Breast epithelium (tissue), 4 donors: ENCODE data around the gene HBQ1. TPM values are rescaled to one million over a fixed set of nuclear protein-coding genes. Genes with fewer than 3 reads are reported as not detected.

ENCODE experiments used
- DNase-seq, 2 donors: peaks; one replicate each; pipeline ENCODE4 v3.0.0-alpha.2; 2019; ENCODE audit warnings: low spot score in 2 of 2
- H3K27ac ChIP-seq, 2 donors: fragments of 200-600 bp; sonication (generic) in 1 of 2; one replicate each; pipeline ENCODE4 v1.5.1; 2016 to 2019; ENCODE audit warnings: mild to moderate bottlenecking in 1 of 2
- H3K27me3 ChIP-seq, 2 donors: fragments of 200-600 bp; sonication (generic) in 1 of 2; one replicate each; pipeline versions ENCODE4 v1.5.1 to v1.6.0; 2017 to 2019; ENCODE audit warnings: control low read depth in 1 of 2, mild to moderate bottlenecking in 1 of 2
- H3K36me3 ChIP-seq: fragments of 200-600 bp; one replicate; pipeline ENCODE4 v1.5.1; 2019
- H3K4me1 ChIP-seq, 2 donors: fragments of 200-600 bp; sonication (generic); one replicate each; pipeline ENCODE4 v1.5.1; 2016 to 2019; ENCODE audit warnings: control low read depth in 1 of 2
- H3K4me3 ChIP-seq, 3 donors: fragments of 200-600 bp; sonication (generic); 1 replicate in 2 of 3; 2 replicates in 1 of 3; pipeline ENCODE4 v1.5.1; 2016 to 2019; ENCODE audit warnings: mild to moderate bottlenecking in 3 of 3, moderate library complexity in 2 of 3
- H3K9me3 ChIP-seq, 2 donors: fragments of 200-600 bp; sonication (generic) in 1 of 2; one replicate each; pipeline ENCODE4 v1.5.1; 2016 to 2019; ENCODE audit warnings: control low read depth in 1 of 2
- POLR2A ChIP-seq: fragments of 450-650 bp; IDR thresholded peaks from one replicate; pipeline ENCODE4 v1.6.1; 2016; ENCODE audit warnings: antibody characterized with exemption, mild to moderate bottlenecking, moderate library complexity
- POLR2AphosphoS5 ChIP-seq, 3 donors: sonication (generic); formaldehyde crosslinking; IDR thresholded peaks; one replicate each; pipeline ENCODE4 v1.6.1; 2017; ENCODE audit warnings: antibody characterized with exemption in 3 of 3
- intact Hi-C: fragments of 100-400 bp; cut with DNase I; formaldehyde crosslinking; loops from one replicate; pipeline ENCODE4 v1.15.1; 2023; ENCODE audit warnings: low total_unique reads
- total RNA-seq, 3 donors: library from RNA; depleted of rRNA; stranded (reverse); fragments of >200 nt; gene quantifications; one replicate each; pipeline ENCODE4 v1.1.0, GENCODE V29; 2016
- TF ChIP-seq, protein P1 (sequence below), 3 donors: fragments of 450-650 bp; IDR thresholded peaks; one replicate each; pipeline ENCODE4 v1.5.1; 2016 to 2017; ENCODE audit warnings: antibody characterized with exemption in 3 of 3, mild to moderate bottlenecking in 3 of 3, moderate library complexity in 3 of 3

HBQ1 gene
- total RNA-seq, 3 donors from 2014 or later, result not detected

DNA sequence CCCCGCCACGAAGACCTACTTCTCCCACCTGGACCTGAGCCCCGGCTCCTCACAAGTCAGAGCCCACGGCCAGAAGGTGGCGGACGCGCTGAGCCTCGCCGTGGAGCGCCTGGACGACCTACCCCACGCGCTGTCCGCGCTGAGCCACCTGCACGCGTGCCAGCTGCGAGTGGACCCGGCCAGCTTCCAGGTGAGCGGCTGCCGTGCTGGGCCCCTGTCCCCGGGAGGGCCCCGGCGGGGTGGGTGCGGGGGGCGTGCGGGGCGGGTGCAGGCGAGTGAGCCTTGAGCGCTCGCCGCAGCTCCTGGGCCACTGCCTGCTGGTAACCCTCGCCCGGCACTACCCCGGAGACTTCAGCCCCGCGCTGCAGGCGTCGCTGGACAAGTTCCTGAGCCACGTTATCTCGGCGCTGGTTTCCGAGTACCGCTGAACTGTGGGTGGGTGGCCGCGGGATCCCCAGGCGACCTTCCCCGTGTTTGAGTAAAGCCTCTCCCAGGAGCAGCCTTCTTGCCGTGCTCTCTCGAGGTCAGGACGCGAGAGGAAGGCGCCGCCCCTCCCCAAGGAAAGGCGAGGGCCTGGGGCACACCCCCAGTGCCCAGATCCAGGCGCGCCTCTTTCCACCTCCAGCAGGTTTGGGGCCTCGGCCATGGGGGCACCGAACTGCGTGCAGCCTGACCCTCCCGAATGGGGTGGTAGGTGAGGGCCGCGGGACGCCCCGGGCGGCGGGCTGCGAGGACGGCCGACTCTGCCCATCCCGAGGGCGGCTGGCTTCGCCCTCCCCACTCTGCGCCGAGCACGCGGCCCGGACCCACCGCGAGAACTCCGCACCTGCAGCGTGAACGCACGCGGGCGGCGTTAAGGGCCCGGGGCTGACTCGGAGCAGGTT lies 664 bp downstream of the HBQ1 start:
- no peaks in the 10 kb centered on the region for H3K36me3 ChIP-seq
- peaks cover 6 to 40% of the 10 kb centered on the region in 2 donors for H3K27me3 ChIP-seq
- H3K27ac ChIP-seq, result no peak overlapping the region
- peak overlapping the region in 2 of 3 donors; percentile 36 to 64 for H3K4me3 ChIP-seq
- DNase-seq, result no peak
- intact Hi-C loops, result no loop called here
- peaks cover 11% of the 10 kb centered on the region in 2 donors for H3K4me1 ChIP-seq
- TF ChIP-seq, protein P1, sequence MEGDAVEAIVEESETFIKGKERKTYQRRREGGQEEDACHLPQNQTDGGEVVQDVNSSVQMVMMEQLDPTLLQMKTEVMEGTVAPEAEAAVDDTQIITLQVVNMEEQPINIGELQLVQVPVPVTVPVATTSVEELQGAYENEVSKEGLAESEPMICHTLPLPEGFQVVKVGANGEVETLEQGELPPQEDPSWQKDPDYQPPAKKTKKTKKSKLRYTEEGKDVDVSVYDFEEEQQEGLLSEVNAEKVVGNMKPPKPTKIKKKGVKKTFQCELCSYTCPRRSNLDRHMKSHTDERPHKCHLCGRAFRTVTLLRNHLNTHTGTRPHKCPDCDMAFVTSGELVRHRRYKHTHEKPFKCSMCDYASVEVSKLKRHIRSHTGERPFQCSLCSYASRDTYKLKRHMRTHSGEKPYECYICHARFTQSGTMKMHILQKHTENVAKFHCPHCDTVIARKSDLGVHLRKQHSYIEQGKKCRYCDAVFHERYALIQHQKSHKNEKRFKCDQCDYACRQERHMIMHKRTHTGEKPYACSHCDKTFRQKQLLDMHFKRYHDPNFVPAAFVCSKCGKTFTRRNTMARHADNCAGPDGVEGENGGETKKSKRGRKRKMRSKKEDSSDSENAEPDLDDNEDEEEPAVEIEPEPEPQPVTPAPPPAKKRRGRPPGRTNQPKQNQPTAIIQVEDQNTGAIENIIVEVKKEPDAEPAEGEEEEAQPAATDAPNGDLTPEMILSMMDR (IDR thresholded peaks at IDR 0.05), result peak in 1 of 3 donors; percentile 94
- peak in 1 of 3 donors; percentile 25 for TF ChIP-seq POLR2AphosphoS5 (IDR thresholded peaks at IDR 0.05)
- no peak for TF ChIP-seq POLR2A
- H3K9me3 ChIP-seq, result no peaks in the 10 kb centered on the region

DNA sequence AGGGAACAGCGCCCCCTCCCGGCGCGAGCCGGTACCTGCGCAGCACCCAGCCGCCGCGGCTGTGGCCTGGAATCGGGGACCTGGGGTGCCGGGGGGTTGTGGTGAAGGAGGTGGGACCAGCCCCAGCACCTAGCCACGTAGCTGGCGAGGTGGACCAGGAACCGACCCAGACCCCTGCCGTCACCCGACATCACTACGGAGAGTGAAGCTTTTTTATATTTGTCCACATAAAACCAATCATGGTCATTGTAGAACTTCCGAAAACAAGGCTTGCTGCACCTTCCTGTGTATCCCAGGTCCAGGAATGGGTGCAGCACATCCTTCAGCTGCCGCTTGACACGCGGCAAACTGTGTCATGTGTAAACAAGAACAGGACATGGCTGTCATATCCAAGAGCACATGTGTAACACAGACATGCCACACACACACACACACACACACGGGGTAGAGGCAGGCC lies 1.3 kb downstream of the HBQ1 start:
- H3K4me3 ChIP-seq, result peak overlapping the region in 2 of 3 donors; percentile 36 to 64
- H3K4me1 ChIP-seq, result peaks cover 11% of the 10 kb centered on the region in 2 donors
- H3K27ac ChIP-seq, result no peak overlapping the region
- no peak for TF ChIP-seq POLR2AphosphoS5 (IDR thresholded peaks at IDR 0.05)
- TF ChIP-seq, protein P1 (IDR thresholded peaks at IDR 0.05), result peak in 2 of 3 donors; percentile 87 to 91
- no peaks in the 10 kb centered on the region for H3K9me3 ChIP-seq
- H3K36me3 ChIP-seq, result no peaks in the 10 kb centered on the region
- intact Hi-C loops, result no loop called here
- DNase-seq, result peak in 1 of 2 donors; percentile 74
- H3K27me3 ChIP-seq, result peaks cover 6 to 40% of the 10 kb centered on the region in 2 donors

DNA sequence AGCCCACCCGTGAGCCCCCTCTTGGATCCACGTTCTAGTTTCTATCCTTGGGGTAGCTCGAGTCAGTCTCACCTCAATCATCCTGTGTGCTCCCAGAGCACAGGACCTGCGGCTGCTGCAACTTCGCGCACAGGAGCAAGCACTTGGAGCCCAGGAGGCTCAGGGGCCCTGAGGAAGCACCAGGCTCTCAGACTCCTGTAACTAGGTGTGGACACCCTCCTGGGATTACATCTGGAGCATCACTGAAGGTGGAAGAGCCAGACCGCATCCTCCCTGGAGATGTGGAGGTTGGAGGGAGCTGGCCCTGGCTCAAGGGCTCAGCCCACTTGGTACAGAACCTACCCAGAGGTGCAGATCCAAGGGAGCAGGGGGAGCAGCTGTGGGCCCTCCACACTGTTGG lies 2.7 kb downstream of the HBQ1 start:
- Histone ChIP-seq H3K4me1 (peaks cover 11% of the 10 kb centered on the region in 2 donors), H3K27ac (no peak overlapping the region), H3K36me3 (no peaks in the 10 kb centered on the region), H3K27me3 (peaks cover 6 to 30% of the 10 kb centered on the region in 2 donors), H3K9me3 (no peaks in the 10 kb centered on the region), H3K4me3 (no peak overlapping the region)
- no peak for DNase-seq
- TF ChIP-seq POLR2A (no peak), POLR2AphosphoS5 (IDR thresholded peaks at IDR 0.05) (no peak)
- TF ChIP-seq, protein P1 (IDR thresholded peaks at IDR 0.05), result no peak
- intact Hi-C loops, result no loop called here

DNA sequence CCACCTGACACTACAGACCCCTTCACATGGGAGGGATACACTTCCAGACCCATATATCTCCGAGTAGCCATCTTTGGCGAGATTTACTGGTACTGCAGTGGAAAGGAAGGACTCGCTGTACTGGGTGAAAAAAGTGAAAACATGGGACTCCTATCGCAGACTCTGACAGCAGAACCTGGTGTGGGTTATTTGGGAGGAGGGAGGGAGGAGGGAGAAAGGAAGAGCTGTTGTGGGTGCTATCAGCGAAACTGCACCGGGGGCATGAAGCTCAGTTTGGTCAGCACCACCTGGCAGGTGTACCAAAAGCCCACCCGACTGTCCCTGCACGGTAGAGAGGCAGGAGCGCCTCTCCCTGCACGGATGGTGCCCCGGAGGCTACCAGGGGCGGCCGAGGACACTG lies 5.0 kb downstream of the HBQ1 start:
- no peak for DNase-seq
- H3K27me3 ChIP-seq, result peaks cover 6 to 8% of the 10 kb centered on the region in 2 donors
- intact Hi-C loops, result no loop called here
- H3K36me3 ChIP-seq, result peaks cover 4% of the 10 kb centered on the region
- H3K4me1 ChIP-seq, result peaks cover 11% of the 10 kb centered on the region in 2 donors
- H3K27ac ChIP-seq, result no peak overlapping the region
- no peaks in the 10 kb centered on the region for H3K9me3 ChIP-seq
- TF ChIP-seq POLR2AphosphoS5 (IDR thresholded peaks at IDR 0.05) (no peak), POLR2A (no peak)
- TF ChIP-seq, protein P1 (IDR thresholded peaks at IDR 0.05), result no peak
- no peak overlapping the region for H3K4me3 ChIP-seq

DNA sequence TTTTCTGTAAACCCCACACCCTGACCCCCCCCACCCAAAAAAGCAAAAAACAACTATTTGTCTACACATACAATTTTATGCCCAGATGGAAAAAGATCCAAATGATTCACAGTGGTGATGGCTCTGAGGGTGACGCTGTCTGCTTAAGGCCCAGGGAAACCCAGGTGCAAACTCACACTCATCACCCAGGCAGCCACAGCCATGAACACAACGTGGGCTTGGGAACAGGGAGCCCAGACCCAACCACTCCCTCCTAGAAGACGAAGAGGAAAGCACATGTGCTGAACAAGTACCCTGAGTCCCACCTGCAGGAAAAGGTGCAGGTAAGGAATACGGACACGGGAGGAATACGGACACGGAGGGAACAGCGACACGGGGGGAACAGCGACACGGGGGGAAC lies 5.4 kb downstream of the HBQ1 start:
- Histone ChIP-seq H3K9me3 (no peaks in the 10 kb centered on the region), H3K36me3 (peaks cover 9% of the 10 kb centered on the region), H3K4me3 (no peak overlapping the region), H3K27me3 (peaks cover 1 to 3% of the 10 kb centered on the region in 2 donors), H3K27ac (no peak overlapping the region), H3K4me1 (peaks cover 6 to 8% of the 10 kb centered on the region in 2 donors)
- intact Hi-C loops, result no loop called here
- DNase-seq, result no peak
- TF ChIP-seq POLR2AphosphoS5 (IDR thresholded peaks at IDR 0.05), result no peak
- no peak for TF ChIP-seq POLR2A
- TF ChIP-seq, protein P1 (IDR thresholded peaks at IDR 0.05), result no peak
